ENCODE measurements around the gene MCC. TPM values are rescaled to one million over a fixed set of nuclear protein-coding genes. Genes with fewer than 3 reads are reported as not detected.

Gene MCC
- total and polyA plus RNA-seq, 4 donors, result 4.5 to 20.0 (median 9.7) TPM

GRCh38 chr5:112986224-112986623 lies 502.0 kb downstream of the MCC start:
- Histone ChIP-seq H3K4me3 (ENCODE audit: low read length in 2 of 2) (no peak overlapping the region), H3K9me3 (ENCODE audit: control insufficient read depth, low read length) (no peaks in the 10 kb centered on the region), H3K36me3 (ENCODE audit: control insufficient read depth in 1 of 2, insufficient read depth in 2 of 2, low read length in 1 of 2) (no peaks in the 10 kb centered on the region), H3K4me1 (ENCODE audit: control insufficient read depth in 1 of 2, insufficient read depth in 2 of 2, low read length in 2 of 2) (peaks cover 0 to 11% of the 10 kb centered on the region in 2 donors), H3K27me3 (ENCODE audit: control insufficient read depth in 1 of 2, insufficient read depth in 2 of 2, low read length in 1 of 2) (no peaks in the 10 kb centered on the region), H3K27ac (ENCODE audit: low read depth in 1 of 2, low read length in 2 of 2) (no peak overlapping the region)
- DNase-seq (no peak), ATAC-seq (ENCODE audit: low FRiP score) (no peak)
- intact Hi-C loops (cut with DNase I), result no loop called here
- 93 to 95% methylated on average over 4 of the region's 4 CpGs for WGBS, 2 donors

GRCh38 chr5:112983363-112983762 lies 504.9 kb downstream of the MCC start:
- peaks cover 0 to 13% of the 10 kb centered on the region in 2 donors for H3K4me1 ChIP-seq (ENCODE audit: control insufficient read depth in 1 of 2, insufficient read depth in 2 of 2, low read length in 2 of 2)
- ATAC-seq (ENCODE audit: low FRiP score), result no peak
- H3K36me3 ChIP-seq (ENCODE audit: control insufficient read depth in 1 of 2, insufficient read depth in 2 of 2, low read length in 1 of 2), result peaks cover 0 to 2% of the 10 kb centered on the region in 2 donors
- no peaks in the 10 kb centered on the region for H3K27me3 ChIP-seq (ENCODE audit: control insufficient read depth in 1 of 2, insufficient read depth in 2 of 2, low read length in 1 of 2)
- no peak for DNase-seq
- H3K4me3 ChIP-seq (ENCODE audit: low read length in 2 of 2), result no peak overlapping the region
- no peak overlapping the region for H3K27ac ChIP-seq (ENCODE audit: low read depth in 1 of 2, low read length in 2 of 2)
- no peaks in the 10 kb centered on the region for H3K9me3 ChIP-seq (ENCODE audit: control insufficient read depth, low read length)
- 69 to 72% methylated on average over 2 of the region's 2 CpGs for WGBS, 2 donors
- intact Hi-C loops (cut with DNase I), result no loop called here

GRCh38 chr5:112979723-112980122 lies 508.5 kb downstream of the MCC start:
- H3K27me3 ChIP-seq (ENCODE audit: control insufficient read depth in 1 of 2, insufficient read depth in 2 of 2, low read length in 1 of 2), result no peaks in the 10 kb centered on the region
- DNase-seq, result no peak
- ATAC-seq (ENCODE audit: low FRiP score), result no peak
- WGBS, 2 donors, result 63 to 67% methylated on average over 3 of the region's 3 CpGs
- H3K4me1 ChIP-seq (ENCODE audit: control insufficient read depth in 1 of 2, insufficient read depth in 2 of 2, low read length in 2 of 2), result peaks cover 0 to 13% of the 10 kb centered on the region in 2 donors
- H3K27ac ChIP-seq (ENCODE audit: low read depth in 1 of 2, low read length in 2 of 2), result no peak overlapping the region
- intact Hi-C loops (cut with DNase I), result loop anchor here in 1 of 2 donors (5.0 kb wide), 2 partner anchors 57 to 117 kb away; partner anchors contain the start of genes REEP5 and SRP19
- no peaks in the 10 kb centered on the region for H3K9me3 ChIP-seq (ENCODE audit: control insufficient read depth, low read length)
- no peak overlapping the region for H3K4me3 ChIP-seq (ENCODE audit: low read length in 2 of 2)
- H3K36me3 ChIP-seq (ENCODE audit: control insufficient read depth in 1 of 2, insufficient read depth in 2 of 2, low read length in 1 of 2), result peaks cover 0 to 2% of the 10 kb centered on the region in 2 donors

GRCh38 chr5:112978836-112979235 lies 509.4 kb downstream of the MCC start:
- Histone ChIP-seq H3K9me3 (ENCODE audit: control insufficient read depth, low read length) (no peaks in the 10 kb centered on the region), H3K27me3 (ENCODE audit: control insufficient read depth in 1 of 2, insufficient read depth in 2 of 2, low read length in 1 of 2) (no peaks in the 10 kb centered on the region), H3K4me3 (ENCODE audit: low read length in 2 of 2) (no peak overlapping the region), H3K27ac (ENCODE audit: low read depth in 1 of 2, low read length in 2 of 2) (no peak overlapping the region), H3K36me3 (ENCODE audit: control insufficient read depth in 1 of 2, insufficient read depth in 2 of 2, low read length in 1 of 2) (peaks cover 0 to 2% of the 10 kb centered on the region in 2 donors), H3K4me1 (ENCODE audit: control insufficient read depth in 1 of 2, insufficient read depth in 2 of 2, low read length in 2 of 2) (peaks cover 0 to 7% of the 10 kb centered on the region in 2 donors)
- intact Hi-C loops (cut with DNase I), result loop anchor here in 1 of 2 donors (5.0 kb wide), 2 partner anchors 57 to 117 kb away; partner anchors contain the start of genes REEP5 and SRP19
- 12 to 25% methylated on average over 2 of the region's 2 CpGs for WGBS, 2 donors
- ATAC-seq (ENCODE audit: low FRiP score), result no peak
- no peak for DNase-seq

- intact Hi-C loops (cut with DNase I), result loop anchor here in 1 of 2 donors (5.0 kb wide), 2 partner anchors 55 to 115 kb away; partner anchors contain the start of genes REEP5 and SRP19
- 0% methylated on average over 16 of the region's 16 CpGs for WGBS, 2 donors
- DNase-seq (no peak), ATAC-seq (ENCODE audit: low FRiP score) (no peak)
- Histone ChIP-seq H3K9me3 (ENCODE audit: control insufficient read depth, low read length) (no peaks in the 10 kb centered on the region), H3K27ac (ENCODE audit: low read depth in 1 of 2, low read length in 2 of 2) (peak overlapping the region in 1 of 2 donors; percentile 73), H3K27me3 (ENCODE audit: control insufficient read depth in 1 of 2, insufficient read depth in 2 of 2, low read length in 1 of 2) (no peaks in the 10 kb centered on the region), H3K4me1 (ENCODE audit: control insufficient read depth in 1 of 2, insufficient read depth in 2 of 2, low read length in 2 of 2) (peaks cover 0 to 2% of the 10 kb centered on the region in 2 donors), H3K4me3 (ENCODE audit: low read length in 2 of 2) (peak overlapping the region; percentile 78 to 89), H3K36me3 (ENCODE audit: control insufficient read depth in 1 of 2, insufficient read depth in 2 of 2, low read length in 1 of 2) (peaks cover 0 to 2% of the 10 kb centered on the region in 2 donors)
Observed at GRCh38 chr5:112977440-112977861, 510.8 kb downstream of the MCC start.

GRCh38 chr5:112976432-112977309 lies 511.6 kb downstream of the MCC start, which contains the start of gene DCP2:
TSS of gene DCP2 (plus strand) at chr5:112976798. CDS start at chr5:112976934, 136 bp downstream.
- Histone ChIP-seq H3K36me3 (ENCODE audit: control insufficient read depth in 1 of 2, insufficient read depth in 2 of 2, low read length in 1 of 2) (peaks cover 0 to 2% of the 10 kb centered on the region in 2 donors), H3K9me3 (ENCODE audit: control insufficient read depth, low read length) (no peaks in the 10 kb centered on the region), H3K27me3 (ENCODE audit: control insufficient read depth in 1 of 2, insufficient read depth in 2 of 2, low read length in 1 of 2) (no peaks in the 10 kb centered on the region), H3K4me3 (ENCODE audit: low read length in 2 of 2) (peak within 1 kb of the TSS; percentile 78 to 89), H3K27ac (ENCODE audit: low read depth in 1 of 2, low read length in 2 of 2) (peak within 1 kb of the TSS; percentile 19 to 73), H3K4me1 (ENCODE audit: control insufficient read depth in 1 of 2, insufficient read depth in 2 of 2, low read length in 2 of 2) (peaks cover 0 to 2% of the 10 kb centered on the region in 2 donors)
- ATAC-seq (ENCODE audit: low FRiP score) (peak; percentile 100), DNase-seq (peak; percentile 96 to 98)
- WGBS, 2 donors, result 0% methylated on average over 75 of the region's 75 CpGs
- intact Hi-C loops (cut with DNase I), result loop anchor here in 1 of 2 donors (5.0 kb wide), 2 partner anchors 54 to 114 kb away; partner anchors contain the start of genes REEP5 and SRP19

- Histone ChIP-seq H3K27me3 (ENCODE audit: control insufficient read depth in 1 of 2, insufficient read depth in 2 of 2, low read length in 1 of 2) (no peaks in the 10 kb centered on the region), H3K4me1 (ENCODE audit: control insufficient read depth in 1 of 2, insufficient read depth in 2 of 2, low read length in 2 of 2) (peaks cover 0 to 2% of the 10 kb centered on the region in 2 donors), H3K27ac (ENCODE audit: low read depth in 1 of 2, low read length in 2 of 2) (peak overlapping the region in 1 of 2 donors; percentile 55), H3K9me3 (ENCODE audit: control insufficient read depth, low read length) (no peaks in the 10 kb centered on the region), H3K36me3 (ENCODE audit: control insufficient read depth in 1 of 2, insufficient read depth in 2 of 2, low read length in 1 of 2) (no peaks in the 10 kb centered on the region), H3K4me3 (ENCODE audit: low read length in 2 of 2) (peak overlapping the region; percentile 23 to 89)
- ATAC-seq (ENCODE audit: low FRiP score), result peak; percentile 48
- 26 to 27% methylated on average over 11 of the region's 11 CpGs for WGBS, 2 donors
- DNase-seq, result no peak
- intact Hi-C loops (cut with DNase I), result loop anchor here in 1 of 2 donors (5.0 kb wide), 2 partner anchors 54 to 114 kb away; partner anchors contain the start of genes REEP5 and SRP19
Observed at GRCh38 chr5:112975721-112976431, 512.4 kb downstream of the MCC start.

GRCh38 chr5:112974901-112975300 lies 513.4 kb downstream of the MCC start:
- intact Hi-C loops (cut with DNase I), result loop anchor here in 1 of 2 donors (5.0 kb wide), 2 partner anchors 53 to 113 kb away; partner anchors contain the start of genes REEP5 and SRP19
- Histone ChIP-seq H3K27ac (ENCODE audit: low read depth in 1 of 2, low read length in 2 of 2) (no peak overlapping the region), H3K4me1 (ENCODE audit: control insufficient read depth in 1 of 2, insufficient read depth in 2 of 2, low read length in 2 of 2) (no peaks in the 10 kb centered on the region), H3K36me3 (ENCODE audit: control insufficient read depth in 1 of 2, insufficient read depth in 2 of 2, low read length in 1 of 2) (no peaks in the 10 kb centered on the region), H3K9me3 (ENCODE audit: control insufficient read depth, low read length) (no peaks in the 10 kb centered on the region), H3K27me3 (ENCODE audit: control insufficient read depth in 1 of 2, insufficient read depth in 2 of 2, low read length in 1 of 2) (no peaks in the 10 kb centered on the region), H3K4me3 (ENCODE audit: low read length in 2 of 2) (no peak overlapping the region)
- ATAC-seq (ENCODE audit: low FRiP score) (no peak), DNase-seq (no peak)
- 87 to 89% methylated on average over 1 of the region's 1 CpG for WGBS, 2 donors

Data from aorta (tissue), 5 donors.